ENCODE data around the gene CEP128.

DNA sequence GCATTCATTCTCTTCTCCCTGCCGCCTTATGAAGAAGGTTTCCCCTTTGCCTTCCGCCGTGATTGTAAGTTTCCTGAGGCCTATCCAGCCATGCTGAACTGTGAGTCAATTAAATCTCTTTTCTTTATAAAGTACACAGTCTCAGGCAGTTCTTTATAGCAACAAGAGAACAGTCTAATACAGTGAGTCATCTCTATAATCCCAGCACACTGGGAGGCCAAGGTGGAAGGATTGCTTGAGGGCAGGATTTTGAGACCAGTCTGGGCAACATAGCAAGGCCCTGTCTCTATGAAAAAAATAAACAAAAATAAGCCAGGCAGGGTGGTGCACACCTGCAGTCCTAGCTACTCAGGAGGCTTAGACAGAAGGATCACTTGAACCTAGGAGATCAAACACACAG, 259.9 kb downstream of the CEP128 start:
- TF ChIP-seq, protein P1, sequence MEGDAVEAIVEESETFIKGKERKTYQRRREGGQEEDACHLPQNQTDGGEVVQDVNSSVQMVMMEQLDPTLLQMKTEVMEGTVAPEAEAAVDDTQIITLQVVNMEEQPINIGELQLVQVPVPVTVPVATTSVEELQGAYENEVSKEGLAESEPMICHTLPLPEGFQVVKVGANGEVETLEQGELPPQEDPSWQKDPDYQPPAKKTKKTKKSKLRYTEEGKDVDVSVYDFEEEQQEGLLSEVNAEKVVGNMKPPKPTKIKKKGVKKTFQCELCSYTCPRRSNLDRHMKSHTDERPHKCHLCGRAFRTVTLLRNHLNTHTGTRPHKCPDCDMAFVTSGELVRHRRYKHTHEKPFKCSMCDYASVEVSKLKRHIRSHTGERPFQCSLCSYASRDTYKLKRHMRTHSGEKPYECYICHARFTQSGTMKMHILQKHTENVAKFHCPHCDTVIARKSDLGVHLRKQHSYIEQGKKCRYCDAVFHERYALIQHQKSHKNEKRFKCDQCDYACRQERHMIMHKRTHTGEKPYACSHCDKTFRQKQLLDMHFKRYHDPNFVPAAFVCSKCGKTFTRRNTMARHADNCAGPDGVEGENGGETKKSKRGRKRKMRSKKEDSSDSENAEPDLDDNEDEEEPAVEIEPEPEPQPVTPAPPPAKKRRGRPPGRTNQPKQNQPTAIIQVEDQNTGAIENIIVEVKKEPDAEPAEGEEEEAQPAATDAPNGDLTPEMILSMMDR (conservative IDR thresholded peaks at IDR 0.05; ENCODE audit: low read depth in 2 of 2): no peak
- TF ChIP-seq, protein P2, sequence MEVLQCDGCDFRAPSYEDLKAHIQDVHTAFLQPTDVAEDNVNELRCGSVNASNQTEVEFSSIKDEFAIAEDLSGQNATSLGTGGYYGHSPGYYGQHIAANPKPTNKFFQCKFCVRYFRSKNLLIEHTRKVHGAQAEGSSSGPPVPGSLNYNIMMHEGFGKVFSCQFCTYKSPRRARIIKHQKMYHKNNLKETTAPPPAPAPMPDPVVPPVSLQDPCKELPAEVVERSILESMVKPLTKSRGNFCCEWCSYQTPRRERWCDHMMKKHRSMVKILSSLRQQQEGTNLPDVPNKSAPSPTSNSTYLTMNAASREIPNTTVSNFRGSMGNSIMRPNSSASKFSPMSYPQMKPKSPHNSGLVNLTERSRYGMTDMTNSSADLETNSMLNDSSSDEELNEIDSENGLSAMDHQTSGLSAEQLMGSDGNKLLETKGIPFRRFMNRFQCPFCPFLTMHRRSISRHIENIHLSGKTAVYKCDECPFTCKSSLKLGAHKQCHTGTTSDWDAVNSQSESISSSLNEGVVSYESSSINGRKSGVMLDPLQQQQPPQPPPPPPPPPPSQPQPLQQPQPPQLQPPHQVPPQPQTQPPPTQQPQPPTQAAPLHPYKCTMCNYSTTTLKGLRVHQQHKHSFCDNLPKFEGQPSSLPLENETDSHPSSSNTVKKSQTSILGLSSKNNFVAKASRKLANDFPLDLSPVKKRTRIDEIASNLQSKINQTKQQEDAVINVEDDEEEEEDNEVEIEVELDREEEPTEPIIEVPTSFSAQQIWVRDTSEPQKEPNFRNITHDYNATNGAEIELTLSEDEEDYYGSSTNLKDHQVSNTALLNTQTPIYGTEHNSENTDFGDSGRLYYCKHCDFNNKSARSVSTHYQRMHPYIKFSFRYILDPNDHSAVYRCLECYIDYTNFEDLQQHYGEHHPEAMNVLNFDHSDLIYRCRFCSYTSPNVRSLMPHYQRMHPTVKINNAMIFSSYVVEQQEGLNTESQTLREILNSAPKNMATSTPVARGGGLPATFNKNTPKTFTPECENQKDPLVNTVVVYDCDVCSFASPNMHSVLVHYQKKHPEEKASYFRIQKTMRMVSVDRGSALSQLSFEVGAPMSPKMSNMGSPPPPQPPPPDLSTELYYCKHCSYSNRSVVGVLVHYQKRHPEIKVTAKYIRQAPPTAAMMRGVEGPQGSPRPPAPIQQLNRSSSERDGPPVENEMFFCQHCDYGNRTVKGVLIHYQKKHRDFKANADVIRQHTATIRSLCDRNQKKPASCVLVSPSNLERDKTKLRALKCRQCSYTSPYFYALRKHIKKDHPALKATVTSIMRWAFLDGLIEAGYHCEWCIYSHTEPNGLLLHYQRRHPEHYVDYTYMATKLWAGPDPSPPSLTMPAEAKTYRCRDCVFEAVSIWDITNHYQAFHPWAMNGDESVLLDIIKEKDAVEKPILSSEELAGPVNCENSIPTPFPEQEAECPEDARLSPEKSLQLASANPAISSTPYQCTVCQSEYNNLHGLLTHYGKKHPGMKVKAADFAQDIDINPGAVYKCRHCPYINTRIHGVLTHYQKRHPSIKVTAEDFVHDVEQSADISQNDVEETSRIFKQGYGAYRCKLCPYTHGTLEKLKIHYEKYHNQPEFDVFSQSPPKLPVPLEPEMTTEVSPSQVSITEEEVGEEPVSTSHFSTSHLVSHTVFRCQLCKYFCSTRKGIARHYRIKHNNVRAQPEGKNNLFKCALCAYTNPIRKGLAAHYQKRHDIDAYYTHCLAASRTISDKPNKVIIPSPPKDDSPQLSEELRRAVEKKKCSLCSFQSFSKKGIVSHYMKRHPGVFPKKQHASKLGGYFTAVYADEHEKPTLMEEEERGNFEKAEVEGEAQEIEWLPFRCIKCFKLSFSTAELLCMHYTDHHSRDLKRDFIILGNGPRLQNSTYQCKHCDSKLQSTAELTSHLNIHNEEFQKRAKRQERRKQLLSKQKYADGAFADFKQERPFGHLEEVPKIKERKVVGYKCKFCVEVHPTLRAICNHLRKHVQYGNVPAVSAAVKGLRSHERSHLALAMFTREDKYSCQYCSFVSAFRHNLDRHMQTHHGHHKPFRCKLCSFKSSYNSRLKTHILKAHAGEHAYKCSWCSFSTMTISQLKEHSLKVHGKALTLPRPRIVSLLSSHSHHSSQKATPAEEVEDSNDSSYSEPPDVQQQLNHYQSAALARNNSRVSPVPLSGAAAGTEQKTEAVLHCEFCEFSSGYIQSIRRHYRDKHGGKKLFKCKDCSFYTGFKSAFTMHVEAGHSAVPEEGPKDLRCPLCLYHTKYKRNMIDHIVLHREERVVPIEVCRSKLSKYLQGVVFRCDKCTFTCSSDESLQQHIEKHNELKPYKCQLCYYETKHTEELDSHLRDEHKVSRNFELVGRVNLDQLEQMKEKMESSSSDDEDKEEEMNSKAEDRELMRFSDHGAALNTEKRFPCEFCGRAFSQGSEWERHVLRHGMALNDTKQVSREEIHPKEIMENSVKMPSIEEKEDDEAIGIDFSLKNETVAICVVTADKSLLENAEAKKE (CRISPR knock-in tag; IDR thresholded peaks at IDR 0.05): no peak
- TF ChIP-seq POLR2AphosphoS5 (IDR thresholded peaks at IDR 0.05; ENCODE audit: low read depth) (no peak), EZH2phosphoT487 (IDR thresholded peaks at IDR 0.05; ENCODE audit: unreplicated experiment) (no peak), EZH2 (IDR thresholded peaks at IDR 0.05; ENCODE audit: low read depth, unreplicated experiment) (no peak), CREB1 (CRISPR knock-in tag; IDR thresholded peaks at IDR 0.05; ENCODE audit: low read depth) (no peak)
- TF ChIP-seq, protein P3, sequence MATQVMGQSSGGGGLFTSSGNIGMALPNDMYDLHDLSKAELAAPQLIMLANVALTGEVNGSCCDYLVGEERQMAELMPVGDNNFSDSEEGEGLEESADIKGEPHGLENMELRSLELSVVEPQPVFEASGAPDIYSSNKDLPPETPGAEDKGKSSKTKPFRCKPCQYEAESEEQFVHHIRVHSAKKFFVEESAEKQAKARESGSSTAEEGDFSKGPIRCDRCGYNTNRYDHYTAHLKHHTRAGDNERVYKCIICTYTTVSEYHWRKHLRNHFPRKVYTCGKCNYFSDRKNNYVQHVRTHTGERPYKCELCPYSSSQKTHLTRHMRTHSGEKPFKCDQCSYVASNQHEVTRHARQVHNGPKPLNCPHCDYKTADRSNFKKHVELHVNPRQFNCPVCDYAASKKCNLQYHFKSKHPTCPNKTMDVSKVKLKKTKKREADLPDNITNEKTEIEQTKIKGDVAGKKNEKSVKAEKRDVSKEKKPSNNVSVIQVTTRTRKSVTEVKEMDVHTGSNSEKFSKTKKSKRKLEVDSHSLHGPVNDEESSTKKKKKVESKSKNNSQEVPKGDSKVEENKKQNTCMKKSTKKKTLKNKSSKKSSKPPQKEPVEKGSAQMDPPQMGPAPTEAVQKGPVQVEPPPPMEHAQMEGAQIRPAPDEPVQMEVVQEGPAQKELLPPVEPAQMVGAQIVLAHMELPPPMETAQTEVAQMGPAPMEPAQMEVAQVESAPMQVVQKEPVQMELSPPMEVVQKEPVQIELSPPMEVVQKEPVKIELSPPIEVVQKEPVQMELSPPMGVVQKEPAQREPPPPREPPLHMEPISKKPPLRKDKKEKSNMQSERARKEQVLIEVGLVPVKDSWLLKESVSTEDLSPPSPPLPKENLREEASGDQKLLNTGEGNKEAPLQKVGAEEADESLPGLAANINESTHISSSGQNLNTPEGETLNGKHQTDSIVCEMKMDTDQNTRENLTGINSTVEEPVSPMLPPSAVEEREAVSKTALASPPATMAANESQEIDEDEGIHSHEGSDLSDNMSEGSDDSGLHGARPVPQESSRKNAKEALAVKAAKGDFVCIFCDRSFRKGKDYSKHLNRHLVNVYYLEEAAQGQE (IDR thresholded peaks at IDR 0.05; ENCODE audit: unreplicated experiment): no peak
